K562 (cell line): ENCODE measurements around the gene METRNL. TPM values are rescaled to one million over a fixed set of nuclear protein-coding genes. Genes with fewer than 3 reads are reported as not detected.
A peak's percentile ranks its signal among the peaks of the same experiment; 100 is the strongest.

ENCODE experiments used
- ATF6 ChIP-seq: sonication (generic); formaldehyde crosslinking; IDR thresholded peaks from 2 replicates; pipeline ENCODE4 v1.4.0; 2020; ENCODE audit warnings: mild to moderate bottlenecking, missing genetic modification reagents
- FOXP4 ChIP-seq: sonication (generic); formaldehyde crosslinking; IDR thresholded peaks from 2 replicates; pipeline ENCODE4 v1.8.0; 2022; ENCODE audit warnings: mild to moderate bottlenecking, missing genetic modification reagents, borderline replicate concordance
- HBP1 ChIP-seq: fragments of 450-650 bp; formaldehyde crosslinking; IDR thresholded peaks from 2 replicates; pipeline ENCODE4 v1.4.0; 2022; ENCODE audit warnings: missing genetic modification characterization
- HDGF ChIP-seq: fragments of 450-650 bp; IDR thresholded peaks from 2 replicates; pipeline ENCODE4 v1.6.1; 2016
- SAP30 ChIP-seq: fragments of 200-600 bp; sonication (generic); IDR thresholded peaks from 2 replicates; pipeline ENCODE4 v1.6.1; 2012; ENCODE audit warnings: borderline replicate concordance, low read depth, mild to moderate bottlenecking, moderate library complexity, low read length, control low read depth, inconsistent platforms; ENCODE audit not compliant: insufficient read depth, poor library complexity, severe bottlenecking
- SMC3 ChIP-seq: conservative IDR thresholded peaks from 2 replicates; pipeline ENCODE4 v1.6.1; 2011; ENCODE audit warnings: low read depth, low read length, improper control_type of control experiment; ENCODE audit not compliant: insufficient read depth
- ZNF239 ChIP-seq: fragments of 250-450 bp; sonication (Bioruptor Pico); IDR thresholded peaks from 2 replicates; pipeline ENCODE4 v1.4.0; 2020; ENCODE audit warnings: mild to moderate bottlenecking
- ZNF280B ChIP-seq: fragments of 250-450 bp; sonication (Bioruptor Pico); IDR thresholded peaks from 2 replicates; pipeline ENCODE4 v1.5.1; 2021; ENCODE audit warnings: mild to moderate bottlenecking
- ZNF449 ChIP-seq: fragments of 250-450 bp; sonication (Bioruptor Pico); IDR thresholded peaks from 2 replicates; pipeline ENCODE4 v1.8.0; 2022; ENCODE audit warnings: moderate library complexity, mild to moderate bottlenecking, inconsistent platforms
- ZNF609 ChIP-seq: sonication (generic); formaldehyde crosslinking; IDR thresholded peaks from 2 replicates; pipeline ENCODE4 v1.8.1; 2023; ENCODE audit warnings: missing genetic modification reagents, mild to moderate bottlenecking, borderline replicate concordance
- ZNF764 ChIP-seq: fragments of 250-450 bp; sonication (Bioruptor Pico); IDR thresholded peaks from 2 replicates; pipeline ENCODE4 v1.4.0; 2020; ENCODE audit warnings: low read depth, mild to moderate bottlenecking, moderate library complexity
- polyA plus RNA-seq, 8 experiments: library from polyadenylated mRNA; depleted of rRNA in 4 of 8; stranded (reverse) in 5 of 8; unstranded in 3 of 8; fragments of >200 nt; fragmentation: Nextera tagmentation in 2 of 8; fragmentation: Illumina TruSeq in 1 of 8; extraction: Ambion mirVana in 2 of 8; extraction: Trizol in 1 of 8; gene quantifications; 2 replicates each; pipeline versions ENCODE4 v1.2.1 to v1.2.3, GENCODE V29; 2011 to 2014; ENCODE audit warnings: inconsistent platforms in 1 of 8, missing spikeins in 1 of 8
- total RNA-seq, 7 experiments: library from RNA; depleted of rRNA in 6 of 7; stranded (reverse); fragments of >200 nt in 6 of 7; fragmentation: Illumina TruSeq in 2 of 7; extraction: Trizol in 2 of 7; gene quantifications; 2 replicates each; pipeline versions ENCODE4 v1.2.1 to v1.2.3, GENCODE V29; 2011 to 2021; ENCODE audit warnings: low replicate concordance in 1 of 7

The METRNL gene
- total and polyA plus RNA-seq, 9 of the 15 experiments (the other 6 are each of a cell fraction or from before 2014, with no cell fraction given) = 0.17 to 31.8 (median 2.9) TPM

- TF ChIP-seq ZNF764 (CRISPR knock-in tag) = no peak
- TF ChIP-seq ATF6 (CRISPR knock-in tag) = no peak
- peak; percentile 97 for TF ChIP-seq SAP30
- TF ChIP-seq ZNF280B (CRISPR knock-in tag) = no peak
- no peak for TF ChIP-seq ZNF239 (CRISPR knock-in tag)
- no peak for TF ChIP-seq HBP1 (CRISPR knock-in tag)
- TF ChIP-seq HDGF = peak; percentile 68; the same call in 1 of the 2 replicates
- 0 out of 2 replicates have a peak, but pooled peaks have one; percentile 17 for TF ChIP-seq SMC3
- TF ChIP-seq ZNF609 (CRISPR knock-in tag) = no peak
- TF ChIP-seq ZNF449 (CRISPR knock-in tag) = 0 out of 2 replicates have a peak, but pooled peaks have one; percentile 25
- no peak for TF ChIP-seq FOXP4 (CRISPR knock-in tag)
These were observed 27.8 kb upstream of the METRNL start (continued) for GRCh38 chr17:83051396-83052240.
